HG03442 (cell line): Measurements from ENCODE around the gene GLTPD2.

Experiments used
- ATAC-seq: cut with Tn5 transposase; IDR thresholded peaks from one replicate; pipeline ENCODE4 v1.9.1; 2021; ENCODE audit warnings: mild to moderate bottlenecking, moderate library complexity; ENCODE audit not compliant: unreplicated experiment

The GLTPD2 gene

DNA sequence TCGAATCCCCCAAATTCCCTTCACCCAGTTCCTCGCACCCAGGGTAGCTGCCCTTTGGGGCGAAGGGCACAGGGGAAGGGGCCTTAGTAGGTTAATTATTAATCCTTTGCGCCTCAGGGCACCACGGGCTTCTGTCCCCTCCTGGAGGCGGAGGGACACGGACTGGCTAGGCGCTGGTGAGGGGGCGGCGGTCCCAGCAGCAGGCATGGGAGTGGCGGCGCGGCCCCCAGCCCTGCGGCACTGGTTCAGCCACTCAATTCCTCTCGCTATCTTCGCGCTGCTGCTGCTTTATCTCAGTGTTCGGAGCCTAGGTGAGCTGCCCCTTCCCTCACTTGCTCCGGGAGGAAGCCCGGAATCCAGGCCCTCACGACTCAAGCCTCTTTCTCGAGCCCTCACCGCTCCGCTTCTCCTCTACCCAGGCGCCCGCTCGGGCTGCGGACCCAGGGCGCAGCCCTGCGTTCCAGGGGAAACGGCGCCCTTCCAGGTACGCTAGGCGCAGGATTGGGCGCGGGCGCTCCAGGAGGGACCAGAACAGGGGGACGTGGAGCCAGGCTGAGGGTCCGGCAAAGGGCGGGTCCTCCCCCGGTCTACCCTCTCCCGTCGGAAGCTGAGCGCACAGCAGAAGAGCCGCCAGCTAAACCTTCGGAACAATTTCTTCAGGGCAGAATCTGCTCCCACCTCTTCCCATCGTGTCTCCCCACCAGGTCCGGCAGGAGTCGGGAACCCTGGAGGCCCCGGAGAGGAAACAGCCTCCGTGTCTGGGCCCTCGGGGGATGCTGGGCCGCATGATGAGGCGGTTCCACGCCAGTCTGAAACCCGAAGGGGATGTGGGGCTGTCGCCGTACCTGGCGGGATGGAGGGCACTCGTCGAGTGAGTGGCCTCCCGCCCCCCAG lies at the start of gene GLTPD2:
Gene GLTPD2, plus strand, starts transcription at position 158 of the 894 bp plus-strand sequence. Its CDS starts 48 bp downstream, at position 206.
- no peak for ATAC-seq

DNA sequence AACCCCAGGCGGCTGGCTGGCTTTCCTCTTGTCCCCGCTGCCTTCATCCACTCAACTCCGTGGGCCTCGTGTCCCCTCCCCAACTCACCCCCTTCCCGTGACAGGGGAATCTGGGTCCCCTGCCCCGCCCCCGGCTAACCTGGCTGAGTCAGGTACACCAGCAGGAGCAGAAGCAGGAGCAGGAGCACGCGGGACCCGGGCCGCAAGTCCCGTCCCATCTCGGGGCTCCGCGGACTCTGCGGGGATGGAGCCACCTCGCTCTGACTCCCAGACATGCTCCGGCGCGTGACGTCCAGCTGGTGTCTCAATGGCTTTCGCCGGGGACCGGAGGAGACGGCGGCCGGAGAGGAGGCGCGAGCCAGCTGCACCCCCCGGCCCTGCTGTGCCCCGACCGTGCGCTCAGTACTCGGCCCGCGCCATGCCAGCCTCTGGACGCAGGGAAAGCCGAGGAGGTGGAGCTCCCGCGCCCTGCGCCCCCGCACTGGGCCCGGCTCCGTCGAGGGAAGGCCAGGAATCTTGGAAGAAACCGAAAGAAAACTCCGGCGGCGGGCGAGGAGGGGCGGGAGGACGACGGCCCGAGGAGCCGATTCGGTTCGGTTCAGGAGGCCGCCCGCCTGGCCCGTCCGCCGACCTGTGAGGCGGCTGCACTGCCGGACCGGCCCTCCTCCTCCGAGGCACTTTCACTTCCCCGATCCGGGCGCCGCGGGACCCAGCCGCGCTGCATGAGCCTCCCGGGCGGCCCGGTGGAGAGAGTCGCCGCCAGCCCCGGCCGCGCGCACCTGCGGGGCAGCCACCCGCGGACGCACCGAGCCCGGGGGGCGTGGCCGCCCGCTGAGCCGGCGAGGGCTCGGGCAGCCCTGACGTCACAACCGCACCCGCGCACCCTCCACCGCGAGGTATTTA lies 49.4 kb upstream of the GLTPD2 start, which contains the start of the genes CXCL16 and ZMYND15:
Gene CXCL16, minus strand, starts transcription at position 807 of the 903 bp plus-strand sequence. Its CDS starts 589 bp downstream, at position 218.
Gene ZMYND15, plus strand, starts transcription at position 712 of the 903 bp plus-strand sequence. CDS start 716 bp downstream, outside the sequence.
- peak; percentile 49 for ATAC-seq

DNA sequence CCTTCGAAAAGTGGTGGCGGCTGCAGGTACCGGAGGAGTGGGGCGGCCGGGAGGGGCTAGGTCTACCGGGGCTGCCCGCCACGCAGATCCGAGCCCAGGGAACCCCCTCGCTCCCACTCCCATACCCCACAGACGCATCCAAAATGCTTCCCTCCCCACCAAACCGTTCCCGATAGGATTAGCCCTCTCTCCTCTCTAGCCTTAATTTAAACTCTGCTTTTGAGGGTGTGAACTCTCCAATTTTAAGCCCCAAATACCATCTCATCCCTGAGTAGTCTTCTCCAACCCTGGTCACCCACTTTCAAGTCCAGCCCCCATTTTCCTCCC lies 48.8 kb upstream of the GLTPD2 start:
- no peak for ATAC-seq

DNA sequence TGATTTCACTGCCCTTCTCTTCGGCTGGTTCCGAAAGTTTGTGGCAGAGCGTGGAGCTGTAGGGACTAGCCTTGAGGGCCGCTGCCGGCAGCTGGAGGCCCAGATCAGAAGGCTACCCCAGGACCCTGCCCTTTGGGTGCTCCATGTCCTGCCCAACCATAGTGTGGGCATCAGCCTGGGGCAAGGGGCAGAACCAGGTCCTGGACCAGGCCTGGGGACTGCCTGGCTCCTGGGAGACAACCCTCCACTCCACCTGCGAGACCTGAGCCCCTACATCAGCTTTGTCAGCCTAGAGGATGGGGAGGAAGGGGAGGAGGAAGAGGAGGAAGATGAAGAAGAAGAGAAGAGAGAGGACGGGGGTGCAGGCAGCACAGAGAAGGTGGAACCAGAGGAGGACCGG lies 48.2 kb upstream of the GLTPD2 start:
- no peak for ATAC-seq

DNA sequence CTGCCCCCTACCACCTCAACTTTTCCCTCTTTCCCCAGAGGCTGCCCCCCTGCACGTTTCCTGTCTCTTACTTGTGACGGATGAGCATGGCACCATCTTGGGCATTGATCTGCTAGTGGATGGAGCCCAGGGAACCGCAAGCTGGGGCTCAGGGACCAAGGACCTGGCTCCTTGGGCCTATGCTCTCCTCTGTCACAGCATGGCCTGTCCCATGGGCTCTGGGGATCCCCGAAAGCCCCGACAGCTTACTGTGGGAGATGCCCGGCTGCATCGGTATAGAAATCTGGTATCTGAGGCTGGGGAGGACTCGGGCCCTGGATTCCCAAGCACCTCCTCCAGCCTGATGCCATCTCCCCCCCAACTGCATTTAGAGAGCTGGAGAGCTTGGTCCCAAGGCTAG lies 47.2 kb upstream of the GLTPD2 start:
- no peak for ATAC-seq

DNA sequence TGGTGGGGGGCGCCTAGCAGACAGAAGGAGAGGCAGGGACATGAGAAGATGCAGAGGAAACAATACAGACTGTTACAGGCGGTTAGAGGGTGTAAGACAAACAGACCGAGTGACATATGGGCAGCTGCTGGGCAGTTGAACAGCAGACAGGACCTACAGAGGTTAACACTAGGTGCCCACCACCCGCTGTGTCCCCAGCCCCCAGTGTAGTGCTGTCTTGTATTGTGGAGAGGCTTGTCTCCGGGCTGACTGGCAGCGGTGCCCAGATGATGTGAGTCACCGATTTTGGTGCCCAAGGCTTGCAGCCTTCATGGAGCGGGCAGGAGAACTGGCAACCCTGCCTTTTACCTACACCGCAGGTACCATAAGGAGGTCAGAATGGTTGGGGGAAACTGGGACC lies 46.6 kb upstream of the GLTPD2 start:
- no peak for ATAC-seq

DNA sequence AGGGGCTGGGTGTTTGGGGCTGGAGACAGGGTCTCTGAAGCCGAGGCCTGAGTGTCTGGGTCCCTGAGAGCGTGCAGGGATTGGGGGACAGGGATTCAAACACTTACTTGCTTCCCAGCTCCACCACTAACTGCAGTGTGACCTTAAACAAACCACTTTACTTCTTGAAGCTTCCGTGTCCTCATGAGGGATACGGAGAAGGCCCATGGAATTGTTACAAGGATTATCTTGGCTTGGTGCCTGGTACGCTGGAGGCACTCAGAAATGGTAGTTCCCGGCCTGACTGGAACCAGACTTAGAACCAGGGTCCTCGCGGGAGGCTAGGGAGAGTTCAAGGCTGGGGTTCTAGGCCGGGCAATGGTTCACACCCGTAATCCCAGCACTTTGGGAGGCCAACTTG lies 46.1 kb upstream of the GLTPD2 start:
- no peak for ATAC-seq

DNA sequence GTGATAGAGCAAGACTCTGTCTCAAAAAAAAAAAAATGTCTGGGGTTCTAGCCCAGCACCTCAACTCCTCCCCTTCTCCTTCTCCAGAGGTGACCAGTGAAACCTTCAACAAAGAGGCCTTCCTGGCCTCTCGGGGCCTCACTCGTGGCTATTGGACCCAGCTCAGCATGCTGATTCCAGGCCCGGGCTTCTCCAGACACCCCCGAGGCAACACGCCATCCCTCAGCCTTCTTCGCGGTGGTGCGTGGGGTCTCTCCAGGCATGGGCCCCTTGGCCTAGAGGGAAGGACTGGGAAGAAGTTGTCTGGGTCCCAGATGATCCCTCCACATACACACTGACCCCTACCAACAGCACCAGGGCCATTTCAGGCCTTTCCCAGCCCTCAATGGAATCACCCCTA lies 45.5 kb upstream of the GLTPD2 start:
- no peak for ATAC-seq

DNA sequence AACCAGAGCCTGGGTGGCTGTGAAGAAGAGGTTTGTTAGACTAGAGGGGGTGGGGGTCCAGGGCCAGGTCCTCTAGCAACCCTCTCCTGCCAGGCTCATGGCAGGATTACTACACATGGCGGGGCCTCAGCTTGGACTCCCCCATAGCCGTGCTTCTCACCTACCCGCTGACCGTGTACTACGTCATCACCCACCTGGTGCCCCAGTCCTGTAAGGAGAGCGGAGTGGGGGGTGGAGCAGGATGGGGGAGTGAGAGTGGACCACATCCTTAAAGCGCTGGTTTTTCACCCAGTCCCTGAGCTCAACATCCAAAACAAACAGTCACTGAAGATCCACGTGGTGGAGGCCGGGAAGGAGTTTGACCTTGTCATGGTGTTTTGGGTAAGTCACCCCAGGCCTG lies 44.9 kb upstream of the GLTPD2 start:
- ATAC-seq = no peak

DNA sequence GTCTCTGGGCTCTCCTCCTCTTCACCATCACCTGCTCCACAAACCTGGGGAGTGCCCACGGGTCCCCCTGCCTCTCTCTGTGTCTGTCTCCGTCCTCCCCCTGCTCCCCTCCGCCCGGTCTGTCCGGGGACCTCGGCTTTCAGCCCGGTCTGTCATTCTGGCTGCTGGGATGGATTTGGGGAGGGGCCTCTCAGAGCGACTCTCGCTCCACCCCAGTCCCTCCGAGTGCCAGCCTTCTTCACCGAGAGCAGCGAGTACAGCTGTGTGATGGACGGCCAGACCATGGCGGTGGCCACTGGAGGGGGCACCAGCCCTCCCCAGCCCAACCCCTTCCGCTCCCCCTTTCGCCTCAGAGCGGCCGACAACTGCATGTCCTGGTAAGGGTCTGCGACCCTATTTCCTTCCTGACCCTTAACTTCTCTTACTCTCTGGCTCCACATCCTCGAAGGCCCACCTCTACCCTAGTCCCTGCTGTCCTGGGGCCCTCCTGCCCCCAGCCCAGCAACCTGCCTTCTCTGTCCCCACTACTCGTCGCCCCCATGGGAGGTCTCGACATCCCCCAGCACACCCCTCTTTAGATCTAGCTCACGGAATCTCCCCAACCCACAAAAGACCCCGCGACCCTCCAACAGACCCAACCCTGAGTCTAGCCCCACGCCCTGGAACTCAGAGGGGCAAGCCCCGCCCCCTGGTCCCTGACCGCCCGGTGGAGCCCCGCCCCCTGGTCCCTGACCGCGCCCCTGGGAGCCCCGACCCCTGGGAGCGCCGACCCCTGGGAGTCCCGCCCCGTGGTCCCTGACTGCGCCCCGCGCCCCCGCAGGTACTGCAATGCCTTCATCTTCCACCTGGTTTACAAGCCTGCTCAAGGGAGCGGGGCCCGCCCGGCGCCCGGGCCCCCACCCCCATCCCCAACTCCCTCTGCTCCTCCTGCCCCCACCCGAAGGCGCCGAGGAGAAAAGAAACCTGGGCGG lies 43.5 kb upstream of the GLTPD2 start:
- ATAC-seq = no peak

DNA sequence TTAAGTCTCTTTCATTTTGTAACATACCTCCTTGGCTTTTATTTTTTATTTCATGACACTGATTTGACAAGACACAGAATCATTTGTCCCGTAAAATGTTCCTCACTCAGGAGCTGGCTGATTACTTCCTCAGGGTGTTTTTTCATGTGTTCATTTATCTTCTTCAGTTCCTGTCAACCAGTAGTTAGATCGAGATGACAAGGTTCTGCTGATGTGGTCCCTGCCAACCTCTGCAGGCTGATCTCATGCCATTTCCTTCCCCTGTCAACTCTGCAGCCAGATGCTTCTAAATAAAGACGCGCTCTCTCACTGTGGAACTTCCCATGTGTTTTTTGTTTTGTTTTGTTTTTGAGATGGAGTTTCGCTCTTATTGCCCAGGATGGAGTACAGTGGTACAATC lies 40.9 kb upstream of the GLTPD2 start:
- ATAC-seq = no peak

DNA sequence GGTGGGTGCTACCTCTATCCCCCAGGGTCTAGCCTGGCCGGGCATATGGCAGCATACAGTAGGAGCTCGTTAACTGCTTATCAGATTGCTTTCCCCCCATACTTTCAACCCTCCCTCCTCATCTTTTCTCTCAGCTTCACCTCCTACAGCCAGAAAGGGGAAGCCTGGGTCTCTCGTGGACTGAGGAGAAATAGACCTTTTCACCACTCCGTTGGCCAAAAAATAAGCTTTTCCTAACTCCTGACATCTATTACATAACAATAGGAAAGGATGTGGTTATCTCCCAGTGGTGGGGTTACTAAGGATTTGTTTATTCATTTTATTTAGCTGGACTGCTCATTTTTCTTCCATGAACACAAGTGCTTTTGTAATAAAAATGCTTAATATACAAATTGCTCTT lies 40.1 kb upstream of the GLTPD2 start:
- ATAC-seq = no peak

DNA sequence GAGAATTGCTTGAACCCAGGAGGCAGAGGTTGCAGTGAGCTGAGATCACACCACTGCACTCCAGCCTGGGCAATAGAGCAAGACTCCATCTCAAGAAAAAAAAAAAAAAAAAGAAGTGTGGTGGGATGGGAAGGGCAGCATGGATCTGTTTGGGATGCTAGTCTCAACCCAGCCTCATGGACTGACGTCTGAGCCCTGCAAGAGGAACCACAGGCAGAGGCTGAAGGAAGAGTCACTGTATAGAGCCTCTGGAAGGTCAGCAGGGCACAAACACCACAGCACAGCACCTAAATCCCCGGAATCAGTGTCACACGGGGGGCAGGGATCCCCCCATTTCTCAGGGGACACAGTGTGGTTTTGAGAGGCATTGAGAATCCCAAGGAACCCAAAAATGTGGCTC lies 38.2 kb upstream of the GLTPD2 start:
- no peak for ATAC-seq

DNA sequence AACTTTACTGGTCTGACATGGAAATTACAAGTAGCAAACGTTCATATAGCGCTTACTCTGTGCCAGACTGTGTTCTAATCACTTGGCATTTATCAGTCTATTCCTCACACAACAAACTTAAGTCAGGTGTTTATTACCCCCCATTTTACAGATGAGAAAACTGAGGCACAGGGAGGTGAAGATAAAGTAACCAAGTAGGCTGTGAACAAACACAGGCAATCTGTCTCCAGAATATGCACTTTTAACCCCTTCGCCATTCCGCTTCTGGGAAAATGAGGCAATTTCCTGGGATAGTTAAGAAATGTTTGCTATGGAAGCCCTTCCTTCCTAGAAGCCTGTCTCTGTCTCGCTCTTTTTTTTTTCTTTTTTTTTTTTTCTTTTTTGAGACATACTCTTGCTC lies 36.8 kb upstream of the GLTPD2 start:
- no peak for ATAC-seq

DNA sequence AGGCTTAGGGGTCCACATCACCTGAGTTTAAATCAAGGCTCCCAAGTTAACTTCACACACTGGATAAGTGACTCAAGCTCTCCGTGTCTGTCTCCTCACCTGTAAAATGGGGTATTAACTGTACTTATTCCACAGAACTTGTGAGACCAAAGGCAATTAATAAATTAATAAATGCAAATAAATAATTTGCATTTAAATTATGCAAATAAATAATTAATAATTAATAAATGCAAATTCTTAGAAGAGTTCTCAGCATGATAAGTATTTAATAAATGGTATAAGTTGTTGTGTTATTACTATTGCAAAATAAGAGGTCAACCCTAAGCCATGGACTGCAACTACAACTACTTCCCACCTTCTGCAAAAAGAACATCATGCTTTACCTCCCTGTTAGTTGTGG lies 35.4 kb upstream of the GLTPD2 start:
- ATAC-seq = no peak

DNA sequence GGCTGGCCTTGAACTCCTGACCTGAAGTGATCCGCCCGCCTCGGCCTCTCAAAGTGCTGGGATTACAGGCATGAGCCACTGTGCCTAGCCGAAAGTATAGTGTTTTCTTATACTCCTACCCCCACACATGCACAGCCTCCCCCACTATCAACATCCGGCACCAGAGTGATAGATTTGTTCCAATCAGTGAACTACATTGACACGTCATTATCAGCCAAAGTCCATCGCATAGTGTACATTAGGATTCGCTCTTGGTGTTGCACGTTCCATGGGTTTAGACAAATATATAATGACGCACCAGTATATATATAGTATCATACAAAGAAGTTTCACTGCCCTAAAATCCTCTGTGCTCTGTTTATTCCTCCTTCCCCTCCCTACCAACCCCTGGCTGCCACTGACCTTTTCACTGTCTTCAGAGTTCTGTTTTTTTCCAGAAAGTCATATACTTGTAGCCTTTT lies 29.0 kb upstream of the GLTPD2 start:
- ATAC-seq = no peak

DNA sequence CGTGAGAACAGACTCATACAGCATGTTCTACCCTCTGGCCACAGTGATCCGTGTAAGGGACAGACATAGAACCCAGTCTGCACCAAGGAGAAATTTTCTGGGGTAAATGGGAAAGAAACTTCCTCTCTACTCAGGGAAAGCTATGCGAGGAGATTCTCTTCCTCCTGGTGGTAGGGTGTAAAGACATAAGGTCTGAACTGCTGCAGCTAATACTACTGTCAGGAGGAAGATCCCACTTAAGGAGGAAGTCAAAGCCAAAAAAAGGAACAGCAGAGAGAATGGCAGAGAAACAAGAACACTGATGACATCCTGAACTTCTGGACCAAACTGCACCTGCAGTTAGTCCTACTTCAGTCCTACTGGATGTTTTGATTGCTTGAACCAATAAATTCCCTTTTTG lies 24.2 kb upstream of the GLTPD2 start:
- no peak for ATAC-seq

DNA sequence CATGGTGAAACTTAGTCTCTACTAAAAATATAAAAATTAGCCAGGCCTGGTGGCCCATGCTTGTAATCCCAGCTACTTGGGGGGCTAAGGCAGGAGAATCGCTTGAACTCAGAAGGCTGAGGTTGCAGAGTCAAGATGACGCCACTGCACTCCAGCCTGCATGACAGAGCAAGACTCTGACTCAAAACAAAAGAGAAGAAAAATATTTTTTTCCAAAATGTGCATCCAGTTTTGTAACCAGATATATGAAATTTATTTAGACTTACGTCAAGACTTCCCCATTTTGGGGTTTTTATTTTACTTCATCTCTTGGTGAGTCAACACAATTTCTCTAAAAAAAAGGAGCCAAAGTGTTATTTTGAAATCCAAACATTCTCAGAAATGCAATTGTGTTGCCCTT lies 22.6 kb upstream of the GLTPD2 start:
- no peak for ATAC-seq

DNA sequence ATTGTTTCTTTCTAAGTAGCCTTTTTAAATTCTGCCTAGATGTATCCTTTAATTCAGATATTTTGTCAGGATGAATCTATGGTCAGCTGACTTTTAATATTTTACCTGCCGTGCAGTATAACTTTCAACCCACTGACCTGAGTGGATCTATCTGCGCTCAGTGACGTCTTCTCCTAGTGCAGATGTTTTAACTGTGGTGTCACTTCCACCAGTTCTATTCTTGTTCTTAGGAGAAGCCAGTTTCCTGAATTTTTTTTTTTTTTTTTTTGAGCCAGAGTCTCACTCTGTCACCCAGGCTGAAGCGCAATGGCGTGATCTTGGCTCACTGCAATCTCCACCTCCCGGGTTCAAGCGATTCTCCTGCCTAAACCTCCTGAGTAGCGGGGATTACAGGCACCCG lies 22.0 kb upstream of the GLTPD2 start:
- no peak for ATAC-seq

DNA sequence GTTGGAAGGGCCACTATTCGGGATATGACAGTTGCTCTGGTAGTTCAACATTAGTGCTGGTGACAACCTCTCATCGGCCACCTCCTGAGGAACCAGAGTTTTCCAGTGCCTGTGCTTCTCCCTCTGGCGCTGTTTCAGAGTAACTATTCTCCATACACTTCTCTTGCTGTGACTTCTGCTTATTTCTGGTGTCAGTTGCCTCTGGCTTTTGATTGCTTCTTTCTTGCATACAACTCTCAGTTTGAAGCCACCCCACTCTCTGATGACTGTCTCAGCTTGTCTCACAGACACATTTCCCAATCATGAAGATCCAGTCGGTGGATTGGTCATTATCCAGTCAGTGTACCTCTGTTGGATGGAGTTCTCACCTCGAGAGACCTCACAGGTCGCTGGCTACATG lies 20.5 kb upstream of the GLTPD2 start:
- no peak for ATAC-seq

DNA sequence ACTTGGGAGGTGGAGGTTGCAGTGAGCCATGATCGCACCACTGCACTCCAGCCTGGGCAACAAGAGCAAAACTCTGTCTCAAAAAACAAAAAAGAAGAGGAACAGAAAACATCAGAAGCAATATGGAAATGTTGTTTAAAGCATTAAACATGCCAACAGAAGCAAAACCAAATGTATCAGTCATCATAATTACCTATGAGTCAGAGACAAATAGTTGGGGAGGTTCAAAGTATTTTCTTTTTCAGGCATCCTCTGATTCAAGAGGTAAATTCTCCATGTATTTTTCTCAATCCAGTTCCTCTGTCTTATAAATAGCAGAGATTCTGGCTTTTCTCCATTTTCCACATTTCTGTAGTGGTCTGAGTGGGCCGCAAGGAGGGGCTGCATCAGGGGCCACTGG lies 19.1 kb upstream of the GLTPD2 start:
- no peak for ATAC-seq
